Osteoblast (primary cell): ENCODE measurements around the gene PDZK1IP1. TPM values are rescaled to one million over a fixed set of nuclear protein-coding genes. Genes with fewer than 3 reads are reported as not detected.

ENCODE experiments used
- DNase-seq: peaks from one replicate; pipeline ENCODE4 v3.0.0; 2011; ENCODE audit warnings: low spot score, mixed read lengths; ENCODE audit not compliant: insufficient read length; ENCODE audit errors: missing footprints
- H2AFZ ChIP-seq: 2 replicates; pipeline ENCODE4 v1.6.0; 2011; ENCODE audit warnings: mild to moderate bottlenecking, low read length
- H3K27ac ChIP-seq: 2 replicates; pipeline ENCODE4 v1.5.1; 2011; ENCODE audit warnings: mild to moderate bottlenecking, low read depth, low read length, moderate library complexity
- H3K27me3 ChIP-seq: 2 replicates; pipeline ENCODE4 v1.6.0; 2012; ENCODE audit warnings: mild to moderate bottlenecking, control low read depth, inconsistent platforms, low read length, moderate library complexity; ENCODE audit not compliant: insufficient read depth
- H3K36me3 ChIP-seq: 2 replicates; pipeline ENCODE4 v1.5.1; 2011; ENCODE audit warnings: mild to moderate bottlenecking, low read length, control low read depth, moderate library complexity; ENCODE audit not compliant: insufficient read depth
- H3K4me1 ChIP-seq: 2 replicates; pipeline ENCODE4 v1.5.1; 2011; ENCODE audit warnings: mild to moderate bottlenecking, low read length, control low read depth, moderate library complexity; ENCODE audit not compliant: insufficient read depth
- H3K4me2 ChIP-seq: 2 replicates; pipeline ENCODE4 v1.6.0; 2011; ENCODE audit warnings: mild to moderate bottlenecking, low read length; ENCODE audit not compliant: insufficient read depth
- H3K4me3 ChIP-seq: fragments of 200-600 bp; sonication (generic); 3 replicates; pipeline ENCODE4 v1.5.1; 2012; ENCODE audit warnings: mild to moderate bottlenecking, low read length, inconsistent platforms; ENCODE audit not compliant: insufficient read depth
- H3K79me2 ChIP-seq: 2 replicates; pipeline ENCODE4 v1.6.0; 2012; ENCODE audit warnings: mild to moderate bottlenecking, low read length, control low read depth, inconsistent platforms; ENCODE audit not compliant: insufficient read depth
- H3K9me3 ChIP-seq: 2 replicates; pipeline ENCODE4 v1.5.1; 2011; ENCODE audit warnings: low read depth, low read length, control low read depth
- H4K20me1 ChIP-seq: 2 replicates; pipeline ENCODE4 v1.6.0; 2012; ENCODE audit warnings: mild to moderate bottlenecking, low read length, control low read depth; ENCODE audit not compliant: insufficient read depth
- CTCF ChIP-seq: IDR thresholded peaks from 2 replicates; pipeline ENCODE4 v1.5.1; 2011; ENCODE audit warnings: mild to moderate bottlenecking, low read depth, low read length, moderate library complexity; ENCODE audit errors: extremely low read depth
- total RNA-seq: library from RNA; depleted of rRNA; stranded (reverse); fragments of >200 nt; gene quantifications from 2 replicates; pipeline ENCODE4 v1.2.3, GENCODE V29; 2012

The PDZK1IP1 gene
- total RNA-seq, 1 donor = not detected

GRCh38 chr1:47216278-47217059 lies 26.6 kb upstream of the PDZK1IP1 start:
- H3K9me3 ChIP-seq = no peaks in the 10 kb centered on the region
- H2AFZ ChIP-seq = no peak overlapping the region
- H3K4me1 ChIP-seq = no peaks in the 10 kb centered on the region
- H3K4me2 ChIP-seq = no peak overlapping the region
- peaks cover 5% of the 10 kb centered on the region for H3K27me3 ChIP-seq
- TF ChIP-seq CTCF = no peak
- H3K4me3 ChIP-seq = no peak overlapping the region
- no peaks in the 10 kb centered on the region for H4K20me1 ChIP-seq
- no peak for DNase-seq
- H3K27ac ChIP-seq = no peak overlapping the region
- no peaks in the 10 kb centered on the region for H3K79me2 ChIP-seq
- H3K36me3 ChIP-seq = no peaks in the 10 kb centered on the region

- TF ChIP-seq CTCF = no peak
- no peak for DNase-seq
- H3K4me3 ChIP-seq = no peak overlapping the region
- H2AFZ ChIP-seq = no peak overlapping the region
- no peak overlapping the region for H3K27ac ChIP-seq
- H3K79me2 ChIP-seq = no peaks in the 10 kb centered on the region
- peaks cover 3% of the 10 kb centered on the region for H3K27me3 ChIP-seq
- H3K4me1 ChIP-seq = no peaks in the 10 kb centered on the region
- no peak overlapping the region for H3K4me2 ChIP-seq
- no peaks in the 10 kb centered on the region for H4K20me1 ChIP-seq
- no peaks in the 10 kb centered on the region for H3K36me3 ChIP-seq
- no peaks in the 10 kb centered on the region for H3K9me3 ChIP-seq
Observed at GRCh38 chr1:47215713-47216112, 25.9 kb upstream of the PDZK1IP1 start.

- H3K79me2 ChIP-seq = no peaks in the 10 kb centered on the region
- no peak overlapping the region for H3K4me2 ChIP-seq
Observed at GRCh38 chr1:47214549-47214948, 24.7 kb upstream of the PDZK1IP1 start.

More at GRCh38 chr1:47214549-47214948, 24.7 kb upstream of the PDZK1IP1 start:
- Histone ChIP-seq H4K20me1 (no peaks in the 10 kb centered on the region), H3K4me3 (no peak overlapping the region), H3K27ac (no peak overlapping the region), H3K4me1 (no peaks in the 10 kb centered on the region), H3K36me3 (no peaks in the 10 kb centered on the region), H2AFZ (no peak overlapping the region), H3K27me3 (peaks cover 3% of the 10 kb centered on the region), H3K9me3 (no peaks in the 10 kb centered on the region)
- TF ChIP-seq CTCF = no peak
- DNase-seq = no peak
